Measurements from ENCODE around the gene RASA3.
"Not testable (repeated sequence)": the region's sequence is repeated elsewhere in the genome, so short reads cannot be mapped to it uniquely, and the experiment has no call there.

RASA3 gene

DNA sequence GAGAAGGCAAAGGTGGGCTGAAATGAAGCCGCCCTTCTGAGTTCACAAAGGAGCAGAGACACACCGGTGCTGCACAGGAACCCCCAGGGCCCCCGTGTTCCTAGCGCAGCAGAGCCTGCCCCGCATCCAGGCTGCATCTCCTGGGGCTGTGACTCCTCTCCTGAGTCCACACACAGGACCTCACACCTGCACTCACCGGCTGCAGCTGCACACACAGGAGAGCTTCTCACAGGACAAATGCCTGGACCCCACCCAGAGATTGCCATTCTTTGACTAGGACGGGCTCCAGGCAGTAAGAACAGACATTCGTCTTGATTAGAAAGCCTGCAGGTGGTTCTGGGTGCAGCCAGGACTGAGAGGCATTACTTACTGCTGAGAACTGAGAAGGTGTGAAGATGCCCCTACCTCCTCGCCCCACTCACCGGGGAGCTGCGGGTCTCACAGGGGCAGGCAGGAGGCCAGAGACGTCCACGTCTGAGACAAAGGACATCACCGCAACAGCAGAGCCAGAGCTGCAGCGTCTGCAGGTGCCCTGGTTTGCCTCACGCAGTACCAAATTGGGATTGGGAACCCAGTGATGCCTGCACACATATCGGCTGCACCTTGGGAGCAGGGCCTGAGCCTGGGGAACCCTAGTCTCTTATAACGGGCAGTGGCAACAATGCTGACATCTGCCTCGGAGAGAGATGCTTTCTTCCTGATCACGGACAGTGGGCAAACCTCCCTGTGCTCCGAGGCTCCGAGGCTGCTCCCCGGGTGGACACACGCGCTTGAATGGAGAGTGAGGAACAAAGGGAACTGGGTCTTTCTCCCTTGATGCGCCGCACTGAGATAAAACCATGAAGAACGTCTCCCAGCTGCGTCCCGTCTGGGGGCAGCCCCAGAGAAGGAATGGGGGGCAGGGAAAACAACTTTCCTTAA lies 50.4 kb downstream of the RASA3 start:
- no peak for DNase-seq (ENCODE audit: low read depth in 3 of 3)

DNA sequence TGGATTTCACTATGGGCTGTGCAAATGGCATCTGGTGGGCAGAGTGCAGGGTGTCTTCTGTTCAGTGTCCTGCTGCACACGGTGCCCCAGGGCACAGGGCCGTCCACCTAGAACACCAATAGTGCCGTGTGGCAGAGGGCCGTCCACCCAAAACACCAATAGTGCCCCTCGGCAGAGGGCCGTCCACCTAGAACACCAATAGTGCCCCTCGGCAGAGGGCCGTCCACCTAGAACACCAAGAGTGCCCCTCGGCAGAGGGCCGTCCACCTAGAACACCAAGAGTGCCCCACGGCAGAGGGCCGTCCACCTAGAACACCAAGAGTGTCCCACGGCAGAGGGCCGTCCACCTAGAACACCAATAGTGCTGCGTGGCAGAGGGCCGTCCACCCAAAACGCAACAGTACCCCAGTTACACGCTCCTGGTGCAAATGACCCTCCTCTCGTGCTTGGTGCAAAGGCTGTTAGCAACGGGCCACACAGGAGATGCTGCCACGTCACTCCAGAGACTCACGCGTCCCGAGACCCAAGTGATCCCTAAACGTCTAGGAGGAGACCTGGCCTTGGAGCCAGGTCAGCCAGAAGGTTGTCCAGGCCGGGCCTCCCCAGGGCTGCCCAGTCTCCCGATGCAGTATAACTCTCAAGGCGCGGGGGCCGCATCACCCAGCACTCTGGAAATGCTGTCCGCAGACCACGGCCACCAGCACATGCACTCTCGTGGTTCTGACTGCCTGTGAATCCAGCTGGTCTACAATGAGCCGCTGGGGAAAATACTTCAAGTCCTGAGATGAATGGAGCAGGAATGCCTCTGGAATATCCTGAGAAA lies 51.5 kb downstream of the RASA3 start:
- no peak for DNase-seq (ENCODE audit: low read depth in 3 of 3)

DNA sequence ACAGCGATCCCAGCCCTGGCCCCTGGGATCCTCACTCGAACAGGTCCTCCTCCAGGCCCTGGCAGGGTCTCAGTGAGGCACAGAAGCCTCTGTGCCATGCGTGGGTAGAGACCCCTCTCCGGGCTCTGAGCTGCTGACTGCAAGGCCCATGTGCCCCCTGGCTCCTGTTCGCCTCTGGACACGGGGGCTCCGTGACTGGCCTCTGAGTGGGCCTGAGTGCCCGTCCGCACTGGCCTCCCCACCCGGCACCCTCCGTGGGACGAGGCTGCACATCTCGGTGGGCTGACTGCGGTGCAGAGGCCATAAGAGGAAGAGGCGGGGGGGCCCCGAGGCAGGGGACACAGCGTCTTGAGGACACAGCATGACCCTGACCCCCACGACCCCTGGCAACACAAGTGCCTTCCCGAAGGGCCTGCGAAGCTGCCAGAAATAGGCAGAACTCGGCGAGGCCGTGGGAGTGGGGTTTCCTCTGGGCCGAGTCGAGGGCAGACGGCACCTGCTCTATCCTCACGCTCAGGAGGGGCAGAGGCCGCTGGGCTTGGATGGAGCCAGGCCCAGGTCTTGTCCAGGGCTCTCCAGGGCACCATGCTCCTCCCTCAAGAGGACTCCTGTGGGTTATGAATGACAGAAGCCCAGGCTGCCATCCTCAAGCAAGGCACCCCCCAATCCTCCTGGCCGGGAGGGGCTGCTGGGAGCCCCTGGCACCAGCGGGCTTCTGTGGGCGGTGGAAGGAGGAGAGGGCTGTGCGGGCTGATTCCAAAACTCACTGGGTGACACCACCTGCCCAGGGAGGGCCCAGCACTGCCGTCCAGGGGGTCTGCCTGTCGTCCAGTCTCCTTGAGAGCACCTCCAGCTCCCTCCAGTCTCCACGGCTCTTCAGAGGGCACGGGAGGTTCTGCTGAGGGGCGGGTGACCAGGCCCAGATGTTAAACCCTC lies 52.6 kb downstream of the RASA3 start:
- DNase-seq (ENCODE audit: low read depth in 3 of 3), result no peak

DNA sequence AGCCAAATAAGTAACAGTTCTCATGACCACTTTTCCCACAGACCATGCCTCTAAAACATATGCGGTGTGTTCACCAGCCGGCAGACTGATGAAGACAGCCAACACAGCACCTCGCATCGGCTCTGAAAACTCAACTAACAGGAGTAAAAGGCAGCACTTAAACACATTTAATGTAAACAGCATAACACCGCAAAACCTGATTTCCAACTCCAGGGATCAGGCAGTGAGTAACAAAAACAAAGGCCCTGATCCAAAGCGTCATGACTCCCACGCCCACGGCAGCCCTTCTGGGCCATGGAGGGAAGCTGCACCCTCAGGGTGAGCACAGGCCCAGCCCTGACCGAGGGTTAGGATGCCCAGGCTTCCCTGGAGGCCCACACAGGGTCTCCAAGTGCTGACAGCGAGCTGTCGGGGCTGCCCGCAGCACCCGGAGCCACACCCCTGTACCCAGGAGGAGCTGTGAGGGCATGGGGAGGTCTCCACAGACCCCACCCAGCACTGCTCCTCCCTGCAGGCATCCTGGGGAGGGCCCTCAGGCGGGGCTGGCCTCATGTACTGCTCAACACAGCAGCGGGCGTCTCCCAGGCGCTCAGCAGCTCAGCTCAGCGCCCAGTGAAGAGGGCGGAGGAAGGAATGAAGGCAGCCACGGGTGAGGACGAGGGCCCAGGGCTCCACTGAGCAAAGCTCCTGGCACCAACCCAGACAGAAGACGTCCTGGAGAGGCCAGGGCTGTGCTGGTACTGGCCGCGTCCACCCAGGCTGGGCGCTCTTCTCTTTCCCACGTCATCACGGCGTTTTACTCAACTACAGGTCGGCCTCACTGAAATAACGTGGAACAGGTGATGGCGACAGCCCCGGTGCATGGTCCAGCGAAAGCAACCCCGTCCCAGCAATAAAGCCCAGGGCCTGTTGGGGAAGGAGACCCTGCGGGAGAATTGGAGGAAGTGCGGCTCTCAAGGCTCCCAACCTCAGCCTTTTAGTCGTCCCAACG lies 53.7 kb downstream of the RASA3 start:
- DNase-seq (ENCODE audit: low read depth in 3 of 3), result no peak

DNA sequence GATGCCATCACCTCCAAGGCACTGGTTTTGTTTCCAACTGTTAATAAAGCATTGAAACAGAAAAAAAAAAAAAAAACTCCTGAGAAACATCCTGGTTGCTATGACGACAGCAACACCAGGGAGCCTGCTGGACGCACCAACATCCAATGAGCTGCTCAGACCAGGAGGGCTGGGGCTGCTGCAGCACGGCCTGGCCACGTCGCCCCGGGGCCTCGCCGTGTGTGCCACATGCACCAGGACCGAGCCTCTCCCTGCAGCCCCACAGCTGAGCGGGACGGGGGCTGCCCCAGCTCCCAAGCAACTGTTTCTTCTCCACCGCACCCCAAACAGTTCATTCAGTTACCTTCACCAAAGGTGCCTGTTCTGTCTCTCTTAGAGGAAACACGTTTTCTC lies 54.5 kb downstream of the RASA3 start:
- DNase-seq (ENCODE audit: low read depth in 3 of 3), result no peak

DNA sequence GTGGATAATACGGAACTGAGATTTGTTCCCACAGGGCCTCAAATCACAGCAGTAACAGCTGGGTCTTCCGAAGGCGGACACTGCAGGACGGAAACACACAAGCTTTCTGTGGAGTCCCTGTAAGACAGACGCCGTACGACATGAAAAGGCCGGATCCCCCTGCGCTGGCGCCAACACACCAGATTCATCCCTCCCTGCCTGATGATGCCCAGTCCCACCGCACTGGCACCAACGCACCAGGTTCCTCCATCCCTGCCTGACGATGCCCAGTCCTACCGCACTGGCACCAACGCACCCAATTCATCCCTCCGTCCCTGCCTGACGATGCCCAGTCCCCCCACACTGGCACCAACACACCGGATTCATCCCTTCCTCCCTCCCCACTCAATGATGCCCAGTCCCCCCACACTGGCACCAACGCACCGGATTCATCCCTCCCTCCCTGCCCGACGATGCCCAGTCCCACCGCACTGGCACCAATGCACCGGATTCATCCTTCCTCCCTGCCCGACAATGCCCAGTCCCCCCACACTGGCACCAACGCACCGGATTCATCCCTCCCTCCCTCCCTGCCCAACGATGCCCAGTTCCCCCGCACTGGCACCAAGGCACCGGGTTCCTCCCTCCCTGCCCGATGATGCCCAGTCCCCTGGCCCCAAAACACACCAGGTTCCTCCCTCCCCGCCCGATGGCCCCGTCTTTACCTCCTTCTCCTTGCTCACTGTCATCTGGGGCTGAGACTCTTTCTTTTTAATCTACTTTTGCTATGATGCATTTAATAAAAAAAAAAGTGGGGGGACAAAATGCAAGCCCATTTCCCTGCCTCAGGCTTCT lies 55.1 kb downstream of the RASA3 start:
- no peak for DNase-seq (ENCODE audit: low read depth in 3 of 3)

DNA sequence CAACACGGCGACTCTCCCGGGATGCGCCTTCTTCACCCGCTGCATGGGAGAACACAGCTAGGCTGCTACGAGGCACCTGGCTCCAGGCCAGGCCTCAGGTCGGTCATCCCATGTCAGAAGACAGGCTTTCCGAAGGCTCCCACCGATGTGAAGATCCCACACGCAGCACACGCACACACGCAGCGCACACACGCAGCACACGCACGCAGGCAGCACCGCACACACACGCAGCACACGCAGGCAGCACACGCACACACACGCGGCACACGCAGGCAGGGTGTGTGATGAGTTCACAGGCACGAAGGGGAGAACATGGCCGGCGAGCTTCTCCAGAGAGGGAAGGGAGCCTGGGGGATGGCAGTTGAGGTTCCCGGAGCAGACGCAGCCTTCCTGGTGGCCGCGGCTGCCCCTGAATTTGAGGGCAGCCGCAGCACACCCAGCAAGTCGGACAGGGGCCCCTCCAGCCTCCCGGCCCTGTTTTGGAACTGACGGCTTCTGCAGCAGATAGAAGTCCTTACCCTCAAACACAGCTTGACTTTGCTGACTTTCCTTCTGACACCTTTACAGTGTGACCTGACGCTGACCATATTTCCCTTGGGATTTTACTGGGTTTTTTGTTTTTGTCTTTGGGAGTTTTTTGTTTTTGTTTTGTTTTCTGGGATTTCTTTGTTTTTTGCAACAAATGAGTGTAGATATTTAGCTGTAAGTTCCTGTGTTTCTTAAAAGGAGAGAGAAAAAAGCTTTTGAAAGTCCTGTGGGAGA lies 55.9 kb downstream of the RASA3 start:
- no peak for DNase-seq (ENCODE audit: low read depth in 3 of 3)

DNA sequence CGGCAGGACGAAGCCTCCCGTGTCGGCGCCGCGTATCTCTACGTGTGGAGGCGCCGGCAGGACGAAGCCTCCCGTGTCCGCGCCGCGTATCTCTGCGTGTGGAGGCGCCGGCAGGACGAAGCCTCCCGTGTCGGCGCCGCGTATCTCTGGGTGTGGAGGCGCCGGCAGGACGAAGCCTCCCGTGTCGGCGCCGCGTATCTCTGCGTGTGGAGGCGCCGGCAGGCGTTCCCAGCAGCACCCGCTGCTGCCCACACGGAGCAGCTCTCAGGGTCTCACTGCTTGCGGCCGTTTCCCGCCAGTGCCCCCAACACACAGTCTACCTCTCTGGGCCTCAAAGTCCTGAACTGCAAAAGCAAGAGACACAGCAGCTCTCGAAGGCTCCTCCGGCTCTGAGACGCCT lies 56.6 kb downstream of the RASA3 start:
- DNase-seq (ENCODE audit: low read depth in 3 of 3), result not testable (repeated sequence)

DNA sequence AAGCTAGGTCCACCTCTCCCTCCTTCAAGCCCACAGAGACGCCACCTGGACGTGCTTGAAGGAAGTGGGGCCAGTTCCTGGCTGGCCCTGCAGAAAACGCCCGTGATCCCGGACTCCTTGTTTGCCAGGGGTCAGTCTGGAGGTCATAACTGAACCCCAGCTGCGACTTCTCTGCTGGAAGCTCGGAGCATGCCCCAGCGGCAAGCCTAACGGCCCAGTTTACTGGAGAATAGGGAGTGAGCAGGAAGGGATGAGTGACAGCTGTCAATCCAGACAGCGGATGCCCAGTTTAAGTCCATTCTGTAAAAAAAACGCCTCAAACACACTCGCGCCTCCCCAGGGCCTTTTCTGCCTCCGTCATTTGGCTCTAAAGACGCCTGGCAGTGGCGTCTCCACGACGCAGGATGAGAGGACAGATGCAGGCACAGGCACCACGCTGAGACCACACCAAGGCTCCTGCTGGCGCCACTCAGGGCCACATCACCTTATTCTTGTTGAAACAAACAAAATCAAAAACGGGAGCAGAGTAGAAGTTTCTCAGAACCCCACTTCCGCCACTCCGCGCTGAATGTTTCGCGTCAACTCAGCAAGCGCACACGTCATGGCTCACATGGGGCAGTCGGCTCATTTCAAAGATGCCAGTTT lies 57.6 kb downstream of the RASA3 start:
- no peak for DNase-seq (ENCODE audit: low read depth in 3 of 3)

DNA sequence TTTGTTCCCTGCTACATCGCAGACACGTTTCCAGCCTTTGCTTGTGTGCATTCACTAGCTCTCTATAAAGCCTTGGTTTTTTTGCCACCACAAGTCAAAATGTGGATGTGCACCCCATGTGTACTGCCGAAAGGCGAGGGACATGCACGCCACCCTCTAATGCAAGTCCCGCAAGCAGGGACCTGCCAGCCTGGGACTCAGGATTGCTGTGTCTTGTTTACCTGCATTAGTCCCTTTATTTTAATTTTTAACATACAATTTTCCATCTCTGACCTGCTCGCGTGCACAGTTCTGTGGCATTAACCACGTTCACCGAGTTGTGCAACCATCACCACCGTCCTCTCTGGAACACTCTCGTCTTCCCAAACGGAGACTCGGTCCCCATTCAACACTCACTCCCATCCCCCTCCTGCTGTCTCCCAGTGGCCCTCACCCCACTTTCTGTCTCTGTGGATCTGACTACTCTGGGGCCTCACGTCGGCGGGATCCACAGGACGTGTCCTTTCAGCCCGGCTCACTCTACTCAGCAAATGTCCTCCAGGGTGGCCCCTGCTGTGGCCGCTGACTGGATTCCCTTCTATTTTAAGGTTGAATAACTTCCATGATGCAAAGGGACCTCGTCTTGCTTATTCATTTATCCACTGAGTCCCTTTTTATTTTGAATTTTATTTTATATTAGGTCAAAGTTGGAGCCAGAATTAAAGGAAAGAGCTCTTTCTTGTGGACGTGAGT lies 58.4 kb downstream of the RASA3 start:
- DNase-seq (ENCODE audit: low read depth in 3 of 3), result no peak

DNA sequence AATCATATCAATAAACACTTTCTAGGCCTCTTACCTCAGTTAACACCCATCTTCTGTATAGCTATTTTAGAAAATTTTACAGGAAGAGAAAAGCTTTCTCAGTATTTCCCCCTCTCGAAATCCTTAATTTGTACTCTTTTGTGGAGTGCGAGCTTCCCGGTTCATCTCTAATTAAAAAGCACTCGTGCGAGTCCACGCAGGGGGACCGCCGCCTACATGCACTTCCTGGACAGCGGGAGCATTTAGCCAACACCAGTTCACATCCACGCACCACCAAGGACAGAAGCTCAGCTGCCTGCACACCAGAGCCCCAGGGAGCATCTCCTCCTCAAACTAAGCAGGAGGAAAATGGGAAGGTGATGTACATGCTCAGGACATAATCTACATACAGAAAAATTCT lies 60.0 kb downstream of the RASA3 start:
- DNase-seq (ENCODE audit: low read depth in 3 of 3), result no peak

DNA sequence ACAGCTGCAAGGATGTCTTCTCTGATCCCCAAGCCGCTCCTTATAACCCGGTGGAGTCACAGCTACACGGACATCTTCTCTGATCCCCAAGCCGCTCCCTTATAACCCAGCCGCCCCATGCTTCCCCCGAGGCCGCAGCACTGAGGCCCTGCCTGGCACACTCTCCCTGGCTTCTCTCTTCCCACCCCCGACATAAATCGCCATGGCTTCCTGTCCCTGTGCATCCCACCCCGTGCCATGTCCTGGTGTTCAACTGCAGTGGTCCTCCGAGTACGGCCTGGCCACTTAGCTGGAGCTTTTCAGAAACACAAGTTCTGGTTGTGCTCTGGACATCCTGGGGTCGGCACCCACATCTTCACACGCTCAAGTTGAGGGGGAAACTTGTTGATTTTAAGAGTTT lies 60.4 kb downstream of the RASA3 start:
- DNase-seq (ENCODE audit: low read depth in 3 of 3), result no peak

DNA sequence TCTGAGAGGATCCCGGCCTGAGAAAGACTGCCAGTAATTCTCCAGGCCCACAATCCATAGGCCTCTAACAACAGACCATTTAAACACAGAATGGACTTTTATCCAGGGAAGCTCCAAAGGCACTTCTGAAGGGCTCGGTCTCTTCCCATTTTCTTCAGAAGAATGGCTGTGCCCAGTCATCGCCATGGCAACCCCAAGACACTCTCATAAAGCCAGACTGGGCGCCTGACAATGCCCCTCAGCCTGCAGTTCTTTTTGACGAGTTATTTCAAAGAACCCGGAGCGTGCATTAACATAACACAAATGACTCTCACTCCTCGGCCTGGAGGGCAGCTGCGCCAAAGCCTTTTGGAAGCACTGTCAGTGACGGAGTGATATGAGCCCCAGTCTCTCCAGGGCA lies 61.0 kb downstream of the RASA3 start:
- DNase-seq (ENCODE audit: low read depth in 3 of 3), result no peak

DNA sequence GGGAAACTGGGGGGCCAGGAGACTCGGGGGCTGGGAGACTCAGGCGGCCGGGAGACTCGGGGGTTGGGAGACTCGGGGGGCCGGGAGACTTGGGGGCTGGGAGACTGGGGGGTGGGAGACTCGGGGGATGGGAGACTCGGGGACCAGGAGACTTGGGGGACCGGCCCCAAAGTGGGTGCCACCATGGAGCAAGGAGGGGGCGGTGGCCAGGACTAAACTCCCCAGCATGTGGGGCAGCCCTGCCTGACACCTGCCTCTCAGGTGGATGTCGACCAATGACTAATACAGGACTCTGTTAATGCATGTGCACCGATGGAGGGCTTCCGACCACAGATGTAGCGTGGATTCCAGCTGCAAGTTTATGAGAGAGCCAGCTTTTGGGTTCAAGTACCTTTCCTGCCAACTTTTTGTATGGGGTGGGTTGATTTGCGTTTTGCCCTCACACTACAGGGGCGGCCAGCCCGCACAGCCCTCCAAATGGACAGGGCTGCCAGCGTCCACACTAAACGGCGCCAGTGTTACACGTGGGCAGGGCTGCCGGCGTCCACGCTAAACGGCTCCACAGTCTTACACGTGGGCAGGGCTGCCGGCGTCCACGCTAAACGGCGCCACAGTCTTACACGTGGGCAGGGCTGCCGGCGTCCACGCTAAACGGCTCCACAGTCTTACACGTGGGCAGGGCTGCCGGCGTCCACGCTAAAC lies 62.2 kb downstream of the RASA3 start:
- DNase-seq (ENCODE audit: low read depth in 3 of 3), result no peak

DNA sequence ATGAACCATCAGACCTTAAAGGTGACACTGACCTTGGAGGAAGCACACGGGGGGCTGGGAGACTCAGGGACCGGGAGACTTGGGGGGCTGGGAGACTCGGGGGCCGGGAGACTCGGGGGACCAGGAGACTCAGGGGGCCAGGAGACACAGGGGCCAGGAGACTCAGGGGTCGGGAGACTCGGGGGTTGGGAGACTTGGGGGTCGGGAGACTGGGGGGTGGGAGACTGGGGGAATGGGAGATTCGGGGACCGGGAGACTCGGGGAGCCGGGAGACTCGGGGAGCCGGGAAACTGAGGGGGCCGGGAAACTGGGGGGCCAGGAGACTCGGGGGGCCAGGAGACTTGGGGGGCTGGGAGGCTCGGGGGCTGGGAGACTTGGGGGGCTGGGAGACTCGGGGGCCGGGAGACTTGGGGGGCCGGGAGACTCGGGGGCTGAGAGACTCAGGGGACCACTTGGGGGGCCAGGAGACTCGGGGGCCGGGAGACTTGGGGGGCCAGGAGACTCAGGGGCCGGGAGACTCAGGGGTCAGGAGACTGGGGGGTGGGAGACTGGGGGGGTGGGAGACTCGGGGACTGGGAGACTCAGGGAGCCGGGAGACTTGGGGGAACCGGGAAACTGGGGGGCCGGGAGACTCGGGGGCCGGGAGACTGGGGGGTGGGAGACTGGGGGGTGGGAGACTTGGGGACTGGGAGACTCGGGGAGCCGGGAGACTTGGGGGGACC lies 62.9 kb downstream of the RASA3 start:
- no peak for DNase-seq (ENCODE audit: low read depth in 3 of 3)

DNA sequence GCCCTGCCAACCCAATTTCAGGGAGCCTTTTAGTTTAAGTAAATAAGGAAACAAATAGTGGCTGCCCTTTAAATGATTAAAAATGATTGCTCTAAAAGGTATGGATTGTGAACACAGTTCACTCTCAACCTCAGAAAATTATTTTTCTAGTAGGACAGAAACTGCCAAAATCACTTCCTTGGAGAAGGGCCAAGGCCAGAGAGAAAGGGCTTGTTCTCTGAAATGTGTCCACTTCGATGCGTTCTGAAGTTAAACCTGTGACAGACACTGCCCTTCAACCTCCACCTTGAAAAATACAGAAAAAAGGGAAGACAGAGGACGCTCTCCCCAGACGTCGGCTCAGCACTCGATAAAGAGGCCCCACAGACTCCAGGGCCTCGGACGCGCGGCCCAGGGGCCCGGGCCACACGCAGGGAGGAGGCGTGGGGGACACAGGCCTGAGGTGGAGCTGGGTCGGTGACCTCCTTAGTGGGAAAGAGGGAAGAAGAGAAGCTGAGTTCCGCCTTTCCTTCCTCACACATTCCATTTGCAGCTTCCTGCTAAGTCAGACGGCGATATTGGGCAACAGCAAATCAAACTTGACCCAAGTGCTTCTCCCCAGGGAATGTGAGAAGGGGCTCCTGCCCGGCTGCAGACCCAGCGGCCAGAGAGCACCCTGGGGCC lies 63.6 kb downstream of the RASA3 start:
- DNase-seq (ENCODE audit: low read depth in 3 of 3), result no peak
